LHCN-M2 (cell line): ENCODE results near the gene EFEMP1. TPM values are rescaled to one million over a fixed set of nuclear protein-coding genes. Genes with fewer than 3 reads are reported as not detected.

Experiments
- DNase-seq: peaks from one replicate; pipeline ENCODE4 v3.0.0-alpha.2; 2012; ENCODE audit warnings: low read depth
- total RNA-seq: library from RNA; depleted of rRNA; stranded (reverse); fragments of >200 nt; gene quantifications from 2 replicates; pipeline ENCODE4 v1.2.3, GENCODE V29; 2014

EFEMP1 gene
- total RNA-seq, 1 experiment from 2014 or later = 37.8 TPM

- DNase-seq = no peak
Measured at GRCh38 chr2:55898386-55899040, 25.1 kb downstream of the EFEMP1 start.

GRCh38 chr2:55896633-55897032, 26.9 kb downstream of the EFEMP1 start:
- DNase-seq = no peak

GRCh38 chr2:55894720-55895119, 28.9 kb downstream of the EFEMP1 start:
- DNase-seq = no peak

DNA sequence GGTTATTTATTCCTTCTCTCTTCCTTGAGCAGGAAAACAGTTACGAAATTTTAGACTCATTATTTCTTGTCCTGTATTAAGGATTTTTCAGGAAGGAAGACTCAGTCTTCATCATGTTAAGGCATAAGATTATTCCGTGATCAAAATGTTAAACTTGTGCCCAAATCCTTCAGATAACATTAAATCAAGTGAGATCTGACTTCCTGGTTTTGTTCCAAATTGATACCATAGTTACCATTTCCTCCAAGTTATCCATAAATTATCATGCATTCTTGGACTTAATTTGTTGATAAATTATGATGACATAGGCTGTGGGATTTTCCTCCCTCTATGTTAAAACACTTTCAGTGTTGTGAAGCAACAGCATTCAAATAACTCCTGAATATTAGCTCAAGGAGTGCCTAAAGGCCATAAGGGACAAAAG, 31.9 kb downstream of the EFEMP1 start:
- DNase-seq = no peak

DNA sequence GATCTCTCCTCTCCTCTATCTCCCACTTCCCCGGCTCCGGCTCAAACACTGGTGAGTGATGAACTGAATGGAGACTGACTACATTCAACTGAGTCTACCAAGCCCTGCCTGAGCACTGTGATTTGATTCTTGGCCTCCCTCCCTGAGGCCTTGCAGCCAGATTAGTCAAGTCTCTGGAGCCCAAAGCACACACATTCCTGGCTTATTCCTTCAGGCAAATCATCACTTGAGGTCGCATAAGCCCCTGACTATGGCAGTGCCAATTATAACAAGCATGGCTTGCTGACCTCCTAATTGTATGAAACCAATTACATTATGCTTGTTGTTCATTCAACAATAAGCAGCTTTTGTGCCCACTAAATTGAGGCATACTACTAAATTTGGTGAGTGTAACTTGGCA, 34.6 kb downstream of the EFEMP1 start:
- DNase-seq = no peak

DNA sequence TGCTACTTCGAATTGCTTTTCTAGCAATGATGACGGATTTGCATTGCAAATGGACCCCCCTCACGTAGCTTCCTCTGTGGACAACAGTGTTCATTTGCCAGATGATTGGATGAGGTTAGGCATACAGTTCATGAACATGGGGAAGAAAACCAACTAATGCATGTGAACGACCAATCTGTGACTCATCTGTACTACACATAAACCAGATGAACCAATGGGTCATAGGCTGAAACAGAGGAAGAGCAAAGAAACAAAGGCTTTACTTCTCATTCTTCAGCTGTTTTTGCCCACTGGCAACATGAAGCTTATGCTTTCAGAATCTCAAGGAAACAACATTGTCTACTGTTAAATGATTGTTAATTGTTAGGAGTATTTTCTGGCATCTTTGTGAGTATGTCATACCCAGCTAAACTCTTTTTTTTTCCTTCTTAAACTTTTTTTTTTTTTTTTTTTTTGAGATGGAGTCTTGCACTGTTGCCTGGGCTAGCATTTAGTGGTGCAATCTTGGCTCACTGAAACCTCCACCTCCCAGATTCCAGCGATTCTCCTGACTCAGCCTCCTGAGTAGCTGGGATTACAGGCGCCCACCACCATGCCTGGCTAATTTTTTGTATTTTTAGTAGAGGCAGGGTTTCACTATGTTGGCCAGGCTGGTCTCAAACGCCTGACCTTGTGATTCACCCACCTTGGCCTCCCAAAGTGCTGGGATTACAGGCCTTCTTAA, 35.5 kb downstream of the EFEMP1 start:
- peak; percentile 88 for DNase-seq

DNA sequence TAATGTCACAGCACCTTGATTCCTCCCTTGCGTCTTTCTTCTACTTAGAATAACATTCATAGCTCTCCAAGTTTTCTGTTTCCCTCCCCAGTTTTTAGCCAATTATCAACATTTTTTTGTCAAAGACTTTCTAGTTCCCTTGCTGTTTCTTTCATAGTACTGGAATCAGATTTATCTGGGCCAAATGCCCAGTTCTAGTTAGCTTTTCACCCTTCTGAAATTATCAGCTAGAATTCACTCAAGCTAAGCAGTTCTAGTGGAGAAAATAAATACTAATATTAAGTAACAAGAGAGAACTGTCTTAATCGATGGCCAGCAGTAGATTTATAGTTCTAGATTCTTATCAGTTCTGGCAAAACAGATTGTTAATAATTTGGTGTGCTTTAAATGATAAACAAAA, 36.2 kb downstream of the EFEMP1 start:
- DNase-seq = no peak

- DNase-seq = no peak
Measured at GRCh38 chr2:55885944-55886281, 37.7 kb downstream of the EFEMP1 start.

DNA sequence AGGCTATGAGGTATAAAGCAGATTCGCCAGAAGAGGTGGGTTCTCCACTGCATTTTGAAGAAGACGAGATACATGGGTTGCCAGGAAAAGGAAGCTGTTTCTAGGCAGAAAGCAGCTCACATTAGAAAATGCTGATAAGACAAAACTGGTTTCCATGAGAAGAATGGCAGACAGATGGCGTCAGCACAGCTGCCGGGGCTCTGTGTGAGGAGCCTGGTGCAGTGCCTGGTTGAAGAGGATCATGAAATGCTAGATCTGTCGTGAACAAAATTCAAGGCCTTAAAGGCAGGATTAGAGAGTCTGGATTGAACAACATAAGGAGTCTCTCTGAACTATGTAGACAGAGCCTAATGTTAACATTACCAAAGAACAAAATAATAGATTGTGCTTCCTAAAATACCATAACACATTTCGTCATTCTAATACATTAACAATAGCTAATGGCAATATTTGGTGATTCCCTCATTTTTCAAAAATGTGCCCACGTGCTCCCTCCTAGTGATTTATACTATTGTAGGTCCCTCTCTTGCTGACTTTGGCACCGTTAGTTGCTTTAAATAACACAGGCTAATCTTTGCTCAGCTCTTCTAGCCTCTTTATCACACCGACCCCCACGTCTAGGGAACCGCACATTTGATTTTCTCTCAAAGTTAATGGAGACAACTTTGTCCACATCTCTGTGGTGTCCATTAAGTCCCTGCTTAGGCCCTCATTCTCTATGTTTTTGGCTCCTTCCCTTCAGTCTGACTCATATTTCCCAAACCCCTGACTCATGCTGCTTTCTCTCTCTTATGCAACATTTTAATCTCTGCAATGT, 38.2 kb downstream of the EFEMP1 start:
- DNase-seq = peak; percentile 93

DNA sequence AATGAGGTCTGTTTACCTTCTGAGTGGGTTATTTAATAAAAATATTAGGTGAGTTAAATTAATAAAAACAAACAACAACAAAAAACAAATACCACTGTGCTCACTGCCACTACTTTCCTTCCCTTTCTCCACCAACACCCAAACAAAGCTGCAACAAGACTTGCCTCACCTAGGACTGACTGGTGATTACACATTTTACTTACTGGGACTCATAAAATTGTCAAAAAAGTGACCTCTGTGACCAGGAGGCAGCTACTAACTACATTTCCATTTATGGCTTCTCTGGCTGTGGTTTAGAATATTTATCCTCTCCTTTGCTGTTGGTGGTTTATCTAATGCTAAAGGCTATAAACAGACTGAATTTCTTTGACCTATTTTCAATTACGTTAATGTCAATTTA, 39.8 kb downstream of the EFEMP1 start:
- DNase-seq = no peak

GRCh38 chr2:55883357-55883756, 40.2 kb downstream of the EFEMP1 start:
- DNase-seq = no peak

- no peak for DNase-seq
Measured at GRCh38 chr2:55882954-55883353, 40.6 kb downstream of the EFEMP1 start.

DNA sequence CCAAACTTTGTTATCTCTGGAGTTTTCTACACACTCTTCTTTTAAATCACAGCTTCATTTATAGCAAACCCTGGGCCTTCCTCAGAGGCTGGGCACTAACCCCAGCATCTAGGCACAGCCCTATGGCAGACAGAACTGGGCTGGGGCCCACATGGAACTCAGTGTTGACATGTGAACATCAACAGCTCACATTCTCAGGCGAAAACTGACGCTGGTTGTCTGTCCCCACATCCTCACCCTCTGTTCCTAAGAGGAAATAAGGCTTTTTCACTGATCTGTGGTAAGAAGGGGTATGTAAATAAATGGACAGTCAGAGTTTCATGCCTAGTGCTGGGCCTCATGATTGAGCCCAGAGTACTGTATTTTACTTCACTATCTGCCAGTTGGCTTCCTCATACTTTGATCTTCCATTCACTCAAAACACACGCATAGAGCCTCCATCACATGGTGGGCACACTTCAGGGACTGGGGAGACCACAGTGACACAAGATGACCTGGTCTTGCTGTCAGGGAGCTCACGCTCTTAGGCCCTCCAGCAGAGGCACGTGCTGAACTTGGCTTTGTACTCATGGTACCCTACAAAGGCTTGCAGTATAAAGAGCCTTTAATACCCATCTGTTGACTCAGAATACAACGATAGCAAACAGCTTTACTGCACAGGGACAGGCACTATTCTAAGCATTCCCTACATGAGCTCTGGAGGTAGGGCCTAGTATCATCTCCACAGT, 43.0 kb downstream of the EFEMP1 start:
- DNase-seq = no peak

DNA sequence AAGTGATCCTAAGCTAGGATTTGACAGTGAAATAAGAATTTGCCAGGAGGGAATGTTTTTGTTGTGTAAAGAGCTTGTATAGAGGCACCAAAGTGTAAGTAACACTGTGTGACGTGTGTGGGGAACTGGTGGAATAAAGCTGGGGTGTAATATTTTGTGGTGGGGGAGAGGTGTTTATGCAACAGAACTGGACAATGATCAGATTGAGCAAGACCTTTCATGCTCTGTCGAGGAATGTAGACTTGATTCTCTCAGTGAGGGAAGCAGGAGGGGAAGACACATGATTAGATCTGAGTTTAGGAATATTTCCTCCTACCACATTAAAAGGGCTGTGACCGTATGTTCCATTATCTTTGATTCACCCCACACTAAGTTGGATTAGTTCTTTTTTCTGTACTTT, 43.6 kb downstream of the EFEMP1 start:
- no peak for DNase-seq

- DNase-seq = no peak
Measured at GRCh38 chr2:55877087-55877436, 46.5 kb downstream of the EFEMP1 start.

GRCh38 chr2:55876429-55877086, 47.0 kb downstream of the EFEMP1 start:
- no peak for DNase-seq

- DNase-seq = peak; percentile 59
Measured at GRCh38 chr2:55875434-55876135, 48.0 kb downstream of the EFEMP1 start.

DNA sequence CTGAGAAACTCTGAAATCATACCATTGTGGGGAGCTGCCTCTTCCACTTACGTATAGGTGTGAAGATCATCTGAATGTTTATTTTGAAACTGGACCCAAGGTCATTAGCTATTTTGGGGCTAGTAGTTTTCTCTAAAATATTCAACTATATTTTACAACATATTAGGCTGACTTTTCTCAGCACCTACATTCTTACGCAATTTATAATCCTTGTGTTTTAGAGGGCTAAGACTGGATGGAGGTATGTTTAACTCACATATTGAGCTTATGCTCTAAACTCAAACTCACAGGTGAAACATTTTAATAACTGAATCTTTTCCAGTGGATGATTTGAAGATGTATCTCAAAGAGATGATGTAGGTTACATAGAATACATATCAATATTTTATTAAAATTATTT, 49.2 kb downstream of the EFEMP1 start:
- no peak for DNase-seq

DNA sequence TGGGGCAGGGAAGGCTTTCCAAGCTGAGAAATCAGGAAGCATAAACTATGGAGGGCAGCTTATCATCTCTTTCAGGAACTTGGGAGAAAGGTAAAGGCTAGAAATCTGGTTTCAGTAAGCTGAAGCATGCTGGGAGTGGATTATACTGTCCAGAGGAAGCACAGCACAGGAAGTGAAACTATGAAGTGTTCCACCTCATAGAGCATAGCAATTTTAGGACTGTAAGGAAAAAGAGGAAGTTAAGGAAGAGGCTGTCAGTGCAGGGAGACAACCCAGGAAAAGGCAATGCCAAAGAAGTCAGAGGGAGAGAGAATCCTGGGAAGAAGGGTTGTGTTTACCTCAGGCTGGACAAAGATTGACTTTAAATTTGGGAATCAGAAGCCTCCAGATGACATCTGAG, 51.9 kb downstream of the EFEMP1 start:
- no peak for DNase-seq

DNA sequence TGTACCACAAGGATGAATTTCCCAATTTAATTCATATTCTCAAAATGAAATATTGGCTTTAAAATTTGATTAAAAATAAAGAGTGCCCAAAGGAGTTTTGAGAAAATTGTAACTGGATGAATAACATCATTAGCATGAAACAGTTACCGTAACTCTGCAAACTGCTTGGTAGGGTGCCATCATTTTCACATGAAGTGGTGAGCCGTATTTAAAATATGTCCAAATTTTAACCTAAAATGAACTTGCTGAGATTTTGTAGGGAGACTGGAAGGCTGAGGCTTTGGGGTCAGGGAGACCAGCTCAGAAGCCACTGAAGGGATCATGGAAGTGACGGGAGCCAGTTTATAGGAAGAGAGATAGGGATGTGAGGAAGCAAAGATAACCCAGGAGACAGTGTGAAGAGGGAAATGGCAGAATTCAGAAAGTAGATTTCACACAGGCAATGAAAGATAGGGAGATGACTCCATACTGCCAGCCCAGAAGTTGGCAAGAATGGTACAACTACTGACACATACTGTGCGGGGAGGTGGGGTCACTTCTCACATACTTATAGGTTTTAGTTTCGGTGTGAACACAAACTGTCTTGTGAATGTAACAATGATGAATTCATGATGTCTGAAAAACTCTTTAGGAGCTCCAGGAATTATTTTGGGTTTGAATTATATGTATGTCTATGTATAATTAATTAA, 53.8 kb downstream of the EFEMP1 start:
- no peak for DNase-seq
